WTC11 (cell line): ENCODE data around the gene SLC12A9. TPM values are rescaled to one million over a fixed set of nuclear protein-coding genes. Genes with fewer than 3 reads are reported as not detected.
A peak's percentile ranks its signal among the peaks of the same experiment; 100 is the strongest.

Experiments
- ATAC-seq: fragments of 200-7000 bp; cut with Tn5 transposase; 2 replicates; pipeline ENCODE4 v1.10.0; 2021; ENCODE audit warnings: mild to moderate bottlenecking, moderate library complexity
- CTCF ChIA-PET: fragments of 300-600 bp; sonication (Branson Sonifier 250); formaldehyde crosslinking; loops from one replicate; lab custom pipeline; 2021; ENCODE audit warnings: antibody characterized with exemption; lab: Charles Lee
- POLR2A ChIA-PET: fragments of 350-600 bp; sonication (Branson Sonifier 250); formaldehyde crosslinking; loops from one replicate; lab custom pipeline; 2021; ENCODE audit warnings: antibody characterized with exemption; lab: Charles Lee
- DNase-seq: peaks from one replicate; pipeline ENCODE4 v3.0.0; 2021; ENCODE audit warnings: low spot score
- H3K27ac Mint-ChIP-seq: 2 replicates; pipeline ENCODE4 v1.8.0; 2021; ENCODE audit warnings: mixed read lengths
- H3K27me3 Mint-ChIP-seq: 2 replicates; pipeline ENCODE4 v1.8.0; 2021; ENCODE audit warnings: low read depth, mild to moderate bottlenecking, moderate library complexity, mixed read lengths
- H3K36me3 Mint-ChIP-seq: 2 replicates; pipeline ENCODE4 v1.8.0; 2021; ENCODE audit warnings: mixed read lengths
- H3K4me1 Mint-ChIP-seq: 2 replicates; pipeline ENCODE4 v1.8.0; 2022; ENCODE audit warnings: mixed read lengths
- H3K4me3 Mint-ChIP-seq: 2 replicates; pipeline ENCODE4 v1.8.0; 2021; ENCODE audit warnings: mild to moderate bottlenecking, moderate library complexity, mixed read lengths
- H3K9me3 Mint-ChIP-seq: 2 replicates; pipeline ENCODE4 v1.8.0; 2021; ENCODE audit warnings: mixed read lengths
- AR ChIP-seq: fragments of 250-450 bp; sonication (Bioruptor Pico); IDR thresholded peaks from 2 replicates; pipeline ENCODE4 v1.9.0; 2021; ENCODE audit warnings: mild to moderate bottlenecking
- ATF6 ChIP-seq: sonication (generic); formaldehyde crosslinking; IDR thresholded peaks from 2 replicates; pipeline ENCODE4 v1.8.1; 2023; ENCODE audit warnings: mild to moderate bottlenecking, missing genetic modification reagents
- E2F4 ChIP-seq: sonication (generic); formaldehyde crosslinking; IDR thresholded peaks from 2 replicates; pipeline ENCODE4 v1.8.1; 2022; ENCODE audit warnings: low read depth, mild to moderate bottlenecking, moderate library complexity, missing genetic modification reagents, borderline replicate concordance
- ESRRA ChIP-seq: sonication (generic); formaldehyde crosslinking; IDR thresholded peaks from 2 replicates; pipeline ENCODE4 v1.8.1; 2022; ENCODE audit warnings: mild to moderate bottlenecking, missing genetic modification reagents, borderline replicate concordance
- KAT7 ChIP-seq: sonication (generic); formaldehyde crosslinking; IDR thresholded peaks from 2 replicates; pipeline ENCODE4 v1.8.1; 2023; ENCODE audit warnings: missing genetic modification reagents, mild to moderate bottlenecking, borderline replicate concordance
- MYBL2 ChIP-seq: sonication (generic); formaldehyde crosslinking; IDR thresholded peaks from 2 replicates; pipeline ENCODE4 v1.8.1; 2023; ENCODE audit warnings: mild to moderate bottlenecking, moderate library complexity, missing genetic modification reagents
- NFATC4 ChIP-seq: fragments of 250-450 bp; sonication (Bioruptor Pico); IDR thresholded peaks from 2 replicates; pipeline ENCODE4 v1.9.0; 2021; ENCODE audit warnings: mild to moderate bottlenecking
- NFE2L1 ChIP-seq: sonication (generic); formaldehyde crosslinking; IDR thresholded peaks from 2 replicates; pipeline ENCODE4 v1.8.1; 2023; ENCODE audit warnings: missing genetic modification reagents
- NR1H2 ChIP-seq: sonication (generic); formaldehyde crosslinking; IDR thresholded peaks from 2 replicates; pipeline ENCODE4 v1.9.0; 2021; ENCODE audit warnings: mild to moderate bottlenecking, moderate library complexity, missing genetic modification reagents
- NR2C2 ChIP-seq: sonication (generic); formaldehyde crosslinking; IDR thresholded peaks from 2 replicates; pipeline ENCODE4 v1.8.0; 2022; ENCODE audit warnings: mild to moderate bottlenecking, missing genetic modification reagents
- NR3C1 ChIP-seq: sonication (generic); formaldehyde crosslinking; conservative IDR thresholded peaks from 2 replicates; pipeline ENCODE4 v1.8.1; 2023; ENCODE audit warnings: low read depth, mild to moderate bottlenecking, missing genetic modification reagents
- SOX15 ChIP-seq: fragments of 250-450 bp; sonication (Bioruptor Pico); IDR thresholded peaks from 2 replicates; pipeline ENCODE4 v1.9.0; 2021; ENCODE audit warnings: mild to moderate bottlenecking
- TCF7 ChIP-seq: sonication (generic); formaldehyde crosslinking; IDR thresholded peaks from 2 replicates; pipeline ENCODE4 v1.8.0; 2022; ENCODE audit warnings: mild to moderate bottlenecking, low read depth, missing genetic modification reagents, moderate library complexity
- TEAD1 ChIP-seq: sonication (generic); formaldehyde crosslinking; IDR thresholded peaks from 2 replicates; pipeline ENCODE4 v1.8.0; 2022; ENCODE audit warnings: mild to moderate bottlenecking, missing genetic modification reagents
- ZNF232 ChIP-seq: sonication (generic); formaldehyde crosslinking; IDR thresholded peaks from 2 replicates; pipeline ENCODE4 v1.8.0; 2022; ENCODE audit warnings: mild to moderate bottlenecking, missing genetic modification reagents
- total RNA-seq: library from RNA; stranded (reverse); gene quantifications from 3 replicates; pipeline ENCODE4 v1.2.3, GENCODE V29; 2021
- TF ChIP-seq, protein P1 (sequence below): sonication (generic); formaldehyde crosslinking; IDR thresholded peaks from 2 replicates; pipeline ENCODE4 v1.8.1; 2022; ENCODE audit warnings: low read depth, missing genetic modification reagents, borderline replicate concordance
- TF ChIP-seq, protein P2 (sequence below): sonication (generic); formaldehyde crosslinking; IDR thresholded peaks from 2 replicates; pipeline ENCODE4 v1.8.0; 2023; ENCODE audit warnings: missing genetic modification reagents, mild to moderate bottlenecking, borderline replicate concordance
- TF ChIP-seq, protein P3 (sequence below): fragments of 250-450 bp; sonication (Bioruptor Pico); IDR thresholded peaks from 2 replicates; pipeline ENCODE4 v1.9.0; 2021; ENCODE audit warnings: mild to moderate bottlenecking
- TF ChIP-seq, protein P4 (sequence below): sonication (generic); formaldehyde crosslinking; IDR thresholded peaks from 2 replicates; pipeline ENCODE4 v1.8.1; 2022; ENCODE audit warnings: missing genetic modification reagents, borderline replicate concordance
- TF ChIP-seq, protein P5 (sequence below): sonication (generic); formaldehyde crosslinking; IDR thresholded peaks from 2 replicates; pipeline ENCODE4 v1.8.1; 2023; ENCODE audit warnings: mild to moderate bottlenecking, missing genetic modification reagents

Gene SLC12A9
- total RNA-seq, 1 experiment from 2014 or later: 39.3 TPM

GRCh38 chr7:100882201-100882600, 29.7 kb downstream of the SLC12A9 start:
- no peak for ATAC-seq
- H3K4me3 Mint-ChIP-seq: no peak overlapping the region
- no peak for TF ChIP-seq KAT7
- TF ChIP-seq NR1H2 (CRISPR knock-in tag): no peak
- TF ChIP-seq ZNF232 (CRISPR knock-in tag): no peak
- TF ChIP-seq NFATC4 (CRISPR knock-in tag): no peak
- TF ChIP-seq NR2C2 (CRISPR knock-in tag): no peak
- TF ChIP-seq, protein P1, sequence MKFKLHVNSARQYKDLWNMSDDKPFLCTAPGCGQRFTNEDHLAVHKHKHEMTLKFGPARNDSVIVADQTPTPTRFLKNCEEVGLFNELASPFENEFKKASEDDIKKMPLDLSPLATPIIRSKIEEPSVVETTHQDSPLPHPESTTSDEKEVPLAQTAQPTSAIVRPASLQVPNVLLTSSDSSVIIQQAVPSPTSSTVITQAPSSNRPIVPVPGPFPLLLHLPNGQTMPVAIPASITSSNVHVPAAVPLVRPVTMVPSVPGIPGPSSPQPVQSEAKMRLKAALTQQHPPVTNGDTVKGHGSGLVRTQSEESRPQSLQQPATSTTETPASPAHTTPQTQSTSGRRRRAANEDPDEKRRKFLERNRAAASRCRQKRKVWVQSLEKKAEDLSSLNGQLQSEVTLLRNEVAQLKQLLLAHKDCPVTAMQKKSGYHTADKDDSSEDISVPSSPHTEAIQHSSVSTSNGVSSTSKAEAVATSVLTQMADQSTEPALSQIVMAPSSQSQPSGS (CRISPR knock-in tag): no peak
- TF ChIP-seq TEAD1 (CRISPR knock-in tag): no peak
- TF ChIP-seq, protein P2, sequence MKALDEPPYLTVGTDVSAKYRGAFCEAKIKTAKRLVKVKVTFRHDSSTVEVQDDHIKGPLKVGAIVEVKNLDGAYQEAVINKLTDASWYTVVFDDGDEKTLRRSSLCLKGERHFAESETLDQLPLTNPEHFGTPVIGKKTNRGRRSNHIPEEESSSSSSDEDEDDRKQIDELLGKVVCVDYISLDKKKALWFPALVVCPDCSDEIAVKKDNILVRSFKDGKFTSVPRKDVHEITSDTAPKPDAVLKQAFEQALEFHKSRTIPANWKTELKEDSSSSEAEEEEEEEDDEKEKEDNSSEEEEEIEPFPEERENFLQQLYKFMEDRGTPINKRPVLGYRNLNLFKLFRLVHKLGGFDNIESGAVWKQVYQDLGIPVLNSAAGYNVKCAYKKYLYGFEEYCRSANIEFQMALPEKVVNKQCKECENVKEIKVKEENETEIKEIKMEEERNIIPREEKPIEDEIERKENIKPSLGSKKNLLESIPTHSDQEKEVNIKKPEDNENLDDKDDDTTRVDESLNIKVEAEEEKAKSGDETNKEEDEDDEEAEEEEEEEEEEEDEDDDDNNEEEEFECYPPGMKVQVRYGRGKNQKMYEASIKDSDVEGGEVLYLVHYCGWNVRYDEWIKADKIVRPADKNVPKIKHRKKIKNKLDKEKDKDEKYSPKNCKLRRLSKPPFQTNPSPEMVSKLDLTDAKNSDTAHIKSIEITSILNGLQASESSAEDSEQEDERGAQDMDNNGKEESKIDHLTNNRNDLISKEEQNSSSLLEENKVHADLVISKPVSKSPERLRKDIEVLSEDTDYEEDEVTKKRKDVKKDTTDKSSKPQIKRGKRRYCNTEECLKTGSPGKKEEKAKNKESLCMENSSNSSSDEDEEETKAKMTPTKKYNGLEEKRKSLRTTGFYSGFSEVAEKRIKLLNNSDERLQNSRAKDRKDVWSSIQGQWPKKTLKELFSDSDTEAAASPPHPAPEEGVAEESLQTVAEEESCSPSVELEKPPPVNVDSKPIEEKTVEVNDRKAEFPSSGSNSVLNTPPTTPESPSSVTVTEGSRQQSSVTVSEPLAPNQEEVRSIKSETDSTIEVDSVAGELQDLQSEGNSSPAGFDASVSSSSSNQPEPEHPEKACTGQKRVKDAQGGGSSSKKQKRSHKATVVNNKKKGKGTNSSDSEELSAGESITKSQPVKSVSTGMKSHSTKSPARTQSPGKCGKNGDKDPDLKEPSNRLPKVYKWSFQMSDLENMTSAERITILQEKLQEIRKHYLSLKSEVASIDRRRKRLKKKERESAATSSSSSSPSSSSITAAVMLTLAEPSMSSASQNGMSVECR (CRISPR knock-in tag): no peak
- TF ChIP-seq TCF7 (CRISPR knock-in tag): no peak
- TF ChIP-seq ATF6 (CRISPR knock-in tag): no peak
- TF ChIP-seq NFE2L1 (CRISPR knock-in tag): no peak
- no peak for TF ChIP-seq SOX15
- no peak for TF ChIP-seq MYBL2 (CRISPR knock-in tag)
- TF ChIP-seq E2F4 (CRISPR knock-in tag): no peak
- TF ChIP-seq NR3C1 (CRISPR knock-in tag): no peak
- TF ChIP-seq, protein P3, sequence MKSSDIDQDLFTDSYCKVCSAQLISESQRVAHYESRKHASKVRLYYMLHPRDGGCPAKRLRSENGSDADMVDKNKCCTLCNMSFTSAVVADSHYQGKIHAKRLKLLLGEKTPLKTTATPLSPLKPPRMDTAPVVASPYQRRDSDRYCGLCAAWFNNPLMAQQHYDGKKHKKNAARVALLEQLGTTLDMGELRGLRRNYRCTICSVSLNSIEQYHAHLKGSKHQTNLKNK (CRISPR knock-in tag): no peak
- TF ChIP-seq, protein P4, sequence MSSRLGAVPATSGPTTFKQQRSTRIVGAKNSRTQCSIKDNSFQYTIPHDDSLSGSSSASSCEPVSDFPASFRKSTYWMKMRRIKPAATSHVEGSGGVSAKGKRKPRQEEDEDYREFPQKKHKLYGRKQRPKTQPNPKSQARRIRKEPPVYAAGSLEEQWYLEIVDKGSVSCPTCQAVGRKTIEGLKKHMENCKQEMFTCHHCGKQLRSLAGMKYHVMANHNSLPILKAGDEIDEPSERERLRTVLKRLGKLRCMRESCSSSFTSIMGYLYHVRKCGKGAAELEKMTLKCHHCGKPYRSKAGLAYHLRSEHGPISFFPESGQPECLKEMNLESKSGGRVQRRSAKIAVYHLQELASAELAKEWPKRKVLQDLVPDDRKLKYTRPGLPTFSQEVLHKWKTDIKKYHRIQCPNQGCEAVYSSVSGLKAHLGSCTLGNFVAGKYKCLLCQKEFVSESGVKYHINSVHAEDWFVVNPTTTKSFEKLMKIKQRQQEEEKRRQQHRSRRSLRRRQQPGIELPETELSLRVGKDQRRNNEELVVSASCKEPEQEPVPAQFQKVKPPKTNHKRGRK (CRISPR knock-in tag): no peak
- TF ChIP-seq ESRRA: no peak
- TF ChIP-seq, protein P5, sequence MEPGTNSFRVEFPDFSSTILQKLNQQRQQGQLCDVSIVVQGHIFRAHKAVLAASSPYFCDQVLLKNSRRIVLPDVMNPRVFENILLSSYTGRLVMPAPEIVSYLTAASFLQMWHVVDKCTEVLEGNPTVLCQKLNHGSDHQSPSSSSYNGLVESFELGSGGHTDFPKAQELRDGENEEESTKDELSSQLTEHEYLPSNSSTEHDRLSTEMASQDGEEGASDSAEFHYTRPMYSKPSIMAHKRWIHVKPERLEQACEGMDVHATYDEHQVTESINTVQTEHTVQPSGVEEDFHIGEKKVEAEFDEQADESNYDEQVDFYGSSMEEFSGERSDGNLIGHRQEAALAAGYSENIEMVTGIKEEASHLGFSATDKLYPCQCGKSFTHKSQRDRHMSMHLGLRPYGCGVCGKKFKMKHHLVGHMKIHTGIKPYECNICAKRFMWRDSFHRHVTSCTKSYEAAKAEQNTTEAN: no peak
- no peak for TF ChIP-seq AR (CRISPR knock-in tag)
- TF ChIP-seq, all 79 proteins: peak for 0
- Mint-ChIP-seq H3K27ac (peak overlapping the region; percentile 68), H3K27me3 (no peaks in the 10 kb centered on the region), H3K4me1 (peaks cover 16% of the 10 kb centered on the region), H3K36me3 (peaks cover 88% of the 10 kb centered on the region), H3K9me3 (no peaks in the 10 kb centered on the region)
- ChIA-PET POLR2A (no interaction called here), CTCF (no interaction called here)
- no peak for DNase-seq
